Caco-2 (cell line): ENCODE measurements around the gene AIG1. TPM values are rescaled to one million over a fixed set of nuclear protein-coding genes. Genes with fewer than 3 reads are reported as not detected.

Experiments
- BruUV-seq: library from RNA; stranded (reverse); fragments of 400-500 nt; replicated peaks from 2 replicates; lab custom pipeline; 2021; lab: Mats Ljungman, UMichigan
- CTCF ChIA-PET: fragments of 300-600 bp; sonication (Branson Sonifier 250); formaldehyde crosslinking; loops from one replicate; lab custom pipeline; 2022; ENCODE audit warnings: antibody characterized with exemption; lab: Charles Lee
- POLR2A ChIA-PET: fragments of 300-600 bp; sonication (Branson Sonifier 250); formaldehyde crosslinking; loops from one replicate; lab custom pipeline; 2022; ENCODE audit warnings: antibody characterized with exemption; lab: Charles Lee
- DNase-seq, 2 experiments: peaks; one replicate each; pipeline versions ENCODE4 v3.0.0 to v3.0.0-alpha.2; 2020 to 2022
- H3K27me3 ChIP-seq: replicated peaks from 2 replicates; pipeline ENCODE4 v1.6.0; 2011; ENCODE audit warnings: low read length; ENCODE audit not compliant: control insufficient read depth, insufficient read depth
- H3K36me3 ChIP-seq: 2 replicates; pipeline ENCODE4 v1.5.1; 2011; ENCODE audit warnings: low read length; ENCODE audit not compliant: control insufficient read depth, insufficient read depth
- H3K4me1 ChIP-seq: fragments of 250-450 bp; sonication (Bioruptor Pico); 2 replicates; pipeline ENCODE4 v1.5.1; 2020; ENCODE audit warnings: mild to moderate bottlenecking
- H3K4me3 ChIP-seq: 2 replicates; pipeline ENCODE4 v1.5.1; 2011; ENCODE audit warnings: low read depth, mild to moderate bottlenecking, control low read depth, low read length
- H3K9me3 ChIP-seq: fragments of 250-450 bp; sonication (Bioruptor Pico); 2 replicates; pipeline ENCODE4 v1.5.1; 2020; ENCODE audit warnings: mild to moderate bottlenecking, moderate library complexity
- H3K27ac Mint-ChIP-seq: one replicate; pipeline ENCODE4 v1.8.0; 2022; ENCODE audit warnings: mixed read lengths; ENCODE audit not compliant: unreplicated experiment
- H3K27me3 Mint-ChIP-seq: one replicate; pipeline ENCODE4 v1.8.0; 2022; ENCODE audit warnings: mixed read lengths; ENCODE audit not compliant: insufficient read depth, unreplicated experiment
- H3K36me3 Mint-ChIP-seq: one replicate; pipeline ENCODE4 v1.8.0; 2022; ENCODE audit warnings: mild to moderate bottlenecking, mixed read lengths; ENCODE audit not compliant: insufficient read depth, unreplicated experiment
- H3K4me1 Mint-ChIP-seq: one replicate; pipeline ENCODE4 v1.8.0; 2022; ENCODE audit warnings: low read depth, mixed read lengths; ENCODE audit not compliant: unreplicated experiment
- H3K4me3 Mint-ChIP-seq: one replicate; pipeline ENCODE4 v1.8.0; 2022; ENCODE audit warnings: mild to moderate bottlenecking, moderate library complexity, mixed read lengths; ENCODE audit not compliant: unreplicated experiment
- H3K9me3 Mint-ChIP-seq: one replicate; pipeline ENCODE4 v1.8.0; 2022; ENCODE audit warnings: mixed read lengths; ENCODE audit not compliant: unreplicated experiment
- CTCF ChIP-seq, 2 experiments: fragments of 200-600 bp in 1 of 2; IDR thresholded peaks; 1 replicate in 1 of 2; 2 replicates in 1 of 2; pipeline versions ENCODE4 v1.5.1 to v1.8.0; 2011 to 2022; ENCODE audit warnings: antibody characterized with exemption in 1 of 2, control low read depth in 1 of 2, inconsistent platforms in 1 of 2, low read depth in 1 of 2, low read length in 1 of 2, mild to moderate bottlenecking in 1 of 2, moderate library complexity in 1 of 2; ENCODE audit not compliant: insufficient read depth in 1 of 2, severe bottlenecking in 1 of 2, unreplicated experiment in 1 of 2
- intact Hi-C: fragments of 100-400 bp; cut with micrococcal nuclease; formaldehyde crosslinking; loops from one replicate; pipeline ENCODE4 v1.10.0; 2022; ENCODE audit not compliant: unreplicated experiment
- total RNA-seq: library from RNA; stranded (reverse); gene quantifications from 2 replicates; pipeline ENCODE4 v1.2.3, GENCODE V29; 2022

The AIG1 gene
- total RNA-seq, 1 experiment from 2014 or later: 27.6 TPM

- TF ChIP-seq CTCF (IDR thresholded peaks at IDR 0.05; ENCODE audit: insufficient read depth in 1 of 2, low read depth in 1 of 2, low read length in 1 of 2, severe bottlenecking in 1 of 2, unreplicated experiment in 1 of 2): no peak
- Histone ChIP-seq H3K4me1 (no peaks in the 10 kb centered on the region), H3K27me3 (no peaks in the 10 kb centered on the region), H3K36me3 (no peaks in the 10 kb centered on the region), H3K4me3 (no peak overlapping the region), H3K9me3 (no peaks in the 10 kb centered on the region; the same call in 1 of the 2 replicates)
- Mint-ChIP-seq H3K4me3 (no peak overlapping the region), H3K27ac (no peak overlapping the region), H3K4me1 (no peaks in the 10 kb centered on the region), H3K9me3 (peaks cover 12% of the 10 kb centered on the region), H3K36me3 (no peaks in the 10 kb centered on the region), H3K27me3 (peaks cover 3% of the 10 kb centered on the region)
- CTCF ChIA-PET: no interaction called here
- intact Hi-C loops: no loop called here
- DNase-seq: no peak
- POLR2A ChIA-PET: no interaction called here
- BruUV-seq: no TSS peak
Measured at GRCh38 chr6:143376375-143376774, 315.7 kb downstream of the AIG1 start.

GRCh38 chr6:143376861-143377260 lies 316.2 kb downstream of the AIG1 start:
- Histone ChIP-seq H3K36me3 (no peaks in the 10 kb centered on the region), H3K27me3 (no peaks in the 10 kb centered on the region), H3K9me3 (no peaks in the 10 kb centered on the region; the same call in 1 of the 2 replicates), H3K4me3 (no peak overlapping the region), H3K4me1 (no peaks in the 10 kb centered on the region)
- H3K27me3 Mint-ChIP-seq: peaks cover 3% of the 10 kb centered on the region
- no peak for DNase-seq
- no peaks in the 10 kb centered on the region for H3K4me1 Mint-ChIP-seq
- H3K9me3 Mint-ChIP-seq: peaks cover 12% of the 10 kb centered on the region
- no TSS peak for BruUV-seq
- H3K27ac Mint-ChIP-seq: no peak overlapping the region
- intact Hi-C loops: no loop called here
- ChIA-PET POLR2A (no interaction called here), CTCF (no interaction called here)
- no peak overlapping the region for H3K4me3 Mint-ChIP-seq
- no peak for TF ChIP-seq CTCF (IDR thresholded peaks at IDR 0.05; ENCODE audit: insufficient read depth in 1 of 2, low read depth in 1 of 2, low read length in 1 of 2, severe bottlenecking in 1 of 2, unreplicated experiment in 1 of 2)
- H3K36me3 Mint-ChIP-seq: no peaks in the 10 kb centered on the region

GRCh38 chr6:143385636-143386035 lies 324.9 kb downstream of the AIG1 start:
- no peaks in the 10 kb centered on the region; the same call in 1 of the 2 replicates for H3K27me3 ChIP-seq
- H3K36me3 Mint-ChIP-seq: no peaks in the 10 kb centered on the region
- H3K9me3 ChIP-seq: no peaks in the 10 kb centered on the region
- ChIA-PET CTCF (interaction anchor here (0.7 kb wide), 1 partner anchor 42 kb away, joined by 3 read pairs; no protein-coding TSS in a partner anchor), POLR2A (no interaction called here)
- H3K27ac Mint-ChIP-seq: no peak overlapping the region
- H3K9me3 Mint-ChIP-seq: no peaks in the 10 kb centered on the region
- H3K4me3 ChIP-seq: no peak overlapping the region
- H3K27me3 Mint-ChIP-seq: peaks cover 2% of the 10 kb centered on the region
- BruUV-seq: no TSS peak
- no peaks in the 10 kb centered on the region for H3K36me3 ChIP-seq
- no peak for DNase-seq
- no peak overlapping the region for H3K4me3 Mint-ChIP-seq
- intact Hi-C loops: no loop called here
- no peak for TF ChIP-seq CTCF (IDR thresholded peaks at IDR 0.05; ENCODE audit: insufficient read depth in 1 of 2, low read depth in 1 of 2, low read length in 1 of 2, severe bottlenecking in 1 of 2, unreplicated experiment in 1 of 2)
- no peaks in the 10 kb centered on the region for H3K4me1 Mint-ChIP-seq
- H3K4me1 ChIP-seq: no peaks in the 10 kb centered on the region
